Left ventricle myocardium inferior (tissue), 1 donor: ENCODE data around the gene ACER3. TPM values are rescaled to one million over a fixed set of nuclear protein-coding genes. Genes with fewer than 3 reads are reported as not detected.

Experiments used
- DNase-seq: peaks from one replicate; pipeline ENCODE4 v3.0.0-alpha.2; 2020
- H3K27ac ChIP-seq: fragments of 200-600 bp; replicated peaks from 2 replicates; pipeline ENCODE4 v1.8.0; 2021
- H3K27me3 ChIP-seq: fragments of 200-600 bp; 2 replicates; pipeline ENCODE4 v1.8.0; 2021; ENCODE audit warnings: low read depth
- H3K36me3 ChIP-seq: fragments of 200-600 bp; 2 replicates; pipeline ENCODE4 v1.8.0; 2021
- H3K4me1 ChIP-seq: fragments of 200-600 bp; 2 replicates; pipeline ENCODE4 v1.8.0; 2021
- H3K4me3 ChIP-seq: fragments of 200-600 bp; 2 replicates; pipeline ENCODE4 v1.8.0; 2021; ENCODE audit warnings: mild to moderate bottlenecking, moderate library complexity
- H3K9me3 ChIP-seq: fragments of 200-600 bp; replicated peaks from 2 replicates; pipeline ENCODE4 v1.8.0; 2021
- intact Hi-C: fragments of 100-400 bp; cut with micrococcal nuclease; formaldehyde crosslinking; loops from one replicate; pipeline ENCODE4 v1.11.0; 2022
- total RNA-seq: library from RNA; stranded (reverse); fragmentation: NEBNext Ultra II Directional; extraction: Animal tissue kit (Norgen Biotek cat#: 25700); gene quantifications from one replicate; pipeline ENCODE4 v1.2.1, GENCODE V29; 2021
- TF ChIP-seq, protein P1 (sequence below): fragments of 200-600 bp; IDR thresholded peaks from 2 replicates; pipeline ENCODE4 v1.8.0; 2021; ENCODE audit warnings: antibody characterized with exemption, mild to moderate bottlenecking, borderline replicate concordance
- donor health status: DM: no; HTN: yes; CAD: no; lungs with severe emphysema.

ACER3 gene
- total RNA-seq, 1 donor from 2014 or later: 8.5 TPM

- no peaks in the 10 kb centered on the region for H3K36me3 ChIP-seq
- no peaks in the 10 kb centered on the region for H3K27me3 ChIP-seq
- TF ChIP-seq, protein P1, sequence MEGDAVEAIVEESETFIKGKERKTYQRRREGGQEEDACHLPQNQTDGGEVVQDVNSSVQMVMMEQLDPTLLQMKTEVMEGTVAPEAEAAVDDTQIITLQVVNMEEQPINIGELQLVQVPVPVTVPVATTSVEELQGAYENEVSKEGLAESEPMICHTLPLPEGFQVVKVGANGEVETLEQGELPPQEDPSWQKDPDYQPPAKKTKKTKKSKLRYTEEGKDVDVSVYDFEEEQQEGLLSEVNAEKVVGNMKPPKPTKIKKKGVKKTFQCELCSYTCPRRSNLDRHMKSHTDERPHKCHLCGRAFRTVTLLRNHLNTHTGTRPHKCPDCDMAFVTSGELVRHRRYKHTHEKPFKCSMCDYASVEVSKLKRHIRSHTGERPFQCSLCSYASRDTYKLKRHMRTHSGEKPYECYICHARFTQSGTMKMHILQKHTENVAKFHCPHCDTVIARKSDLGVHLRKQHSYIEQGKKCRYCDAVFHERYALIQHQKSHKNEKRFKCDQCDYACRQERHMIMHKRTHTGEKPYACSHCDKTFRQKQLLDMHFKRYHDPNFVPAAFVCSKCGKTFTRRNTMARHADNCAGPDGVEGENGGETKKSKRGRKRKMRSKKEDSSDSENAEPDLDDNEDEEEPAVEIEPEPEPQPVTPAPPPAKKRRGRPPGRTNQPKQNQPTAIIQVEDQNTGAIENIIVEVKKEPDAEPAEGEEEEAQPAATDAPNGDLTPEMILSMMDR: no peak
Observed at GRCh38 chr11:76889411-76889975, 28.8 kb downstream of the ACER3 start.

DNA sequence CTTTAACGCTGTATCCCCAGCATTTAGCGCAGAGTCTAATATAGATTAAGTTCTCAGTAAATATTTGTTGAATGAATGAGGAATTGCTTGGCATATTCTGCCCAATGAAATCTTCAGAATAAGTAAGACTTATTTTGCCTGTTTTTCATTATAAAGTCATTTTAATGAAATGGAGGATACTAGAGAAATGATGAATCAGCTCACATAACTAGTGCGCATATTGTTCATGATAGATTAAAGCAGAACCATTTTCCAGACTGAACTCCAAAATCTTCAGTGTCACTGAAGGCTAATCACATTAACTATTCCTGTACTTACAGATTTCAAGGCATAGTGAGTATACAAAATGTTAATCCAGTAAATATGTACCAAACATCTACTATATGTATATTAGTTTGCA, 29.6 kb downstream of the ACER3 start:
- Histone ChIP-seq H3K4me1 (peaks cover 40% of the 10 kb centered on the region), H3K9me3 (no peaks in the 10 kb centered on the region), H3K27ac (no peak overlapping the region), H3K36me3 (no peaks in the 10 kb centered on the region), H3K4me3 (no peak overlapping the region), H3K27me3 (no peaks in the 10 kb centered on the region)
- intact Hi-C loops: no loop called here
- DNase-seq: no peak
- TF ChIP-seq, protein P1: no peak

More at GRCh38 chr11:76889411-76889975, 28.8 kb downstream of the ACER3 start:
- peaks cover 39% of the 10 kb centered on the region for H3K4me1 ChIP-seq
- no peaks in the 10 kb centered on the region for H3K9me3 ChIP-seq
- intact Hi-C loops: no loop called here
- H3K4me3 ChIP-seq: no peak overlapping the region
- no peak for DNase-seq
- H3K27ac ChIP-seq: no peak overlapping the region

DNA sequence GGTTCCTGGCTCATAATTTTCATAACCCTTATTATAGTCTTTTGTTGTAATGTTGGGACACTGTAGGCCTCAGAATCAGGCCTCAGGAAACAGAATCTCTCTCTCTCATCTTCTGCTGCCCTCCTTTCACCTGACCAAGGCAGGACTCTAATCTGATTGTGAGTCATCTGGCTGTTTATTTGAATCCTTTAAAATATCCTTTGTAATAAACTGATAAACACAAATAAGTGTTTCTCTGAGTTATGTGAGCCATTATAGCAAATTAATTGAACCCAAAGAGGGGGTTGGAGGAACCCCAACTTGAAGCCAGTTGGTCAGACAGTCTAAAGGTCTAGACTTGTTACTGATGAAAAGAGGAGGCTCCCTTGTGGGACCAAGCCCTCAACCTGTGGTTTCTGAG, 30.6 kb downstream of the ACER3 start:
- TF ChIP-seq, protein P1: no peak
- no peak overlapping the region for H3K27ac ChIP-seq

GRCh38 chr11:76891793-76892192, 31.1 kb downstream of the ACER3 start:
- no peaks in the 10 kb centered on the region for H3K27me3 ChIP-seq
- intact Hi-C loops: no loop called here
- no peaks in the 10 kb centered on the region for H3K9me3 ChIP-seq
- no peak overlapping the region for H3K27ac ChIP-seq
- no peaks in the 10 kb centered on the region for H3K36me3 ChIP-seq
- H3K4me3 ChIP-seq: no peak overlapping the region
- TF ChIP-seq, protein P1: no peak
- peaks cover 36% of the 10 kb centered on the region for H3K4me1 ChIP-seq
- no peak for DNase-seq

More for the DNA sequence above, 30.6 kb downstream of the ACER3 start:
- Histone ChIP-seq H3K9me3 (no peaks in the 10 kb centered on the region), H3K4me1 (peaks cover 36% of the 10 kb centered on the region), H3K36me3 (no peaks in the 10 kb centered on the region), H3K27me3 (no peaks in the 10 kb centered on the region), H3K4me3 (no peak overlapping the region)
- DNase-seq: no peak
- intact Hi-C loops: no loop called here

DNA sequence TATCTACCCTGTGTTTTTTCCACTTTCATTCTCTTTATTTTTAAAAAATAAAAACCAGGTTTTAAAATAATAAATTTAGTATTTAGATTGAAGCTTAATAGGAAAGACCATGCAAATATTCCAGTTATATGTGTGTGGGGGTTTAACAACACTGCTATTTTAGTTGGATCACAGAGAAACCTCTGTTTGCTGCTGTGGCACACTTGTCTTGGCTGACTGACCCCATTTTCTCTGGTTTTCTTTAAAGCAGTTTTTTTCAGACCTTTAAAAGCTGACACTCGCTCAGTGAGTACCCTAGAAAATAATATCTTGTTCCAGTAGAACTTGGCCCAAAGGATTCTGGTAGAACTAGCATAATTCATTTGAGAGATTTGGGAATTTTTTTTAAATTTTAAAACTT, 31.6 kb downstream of the ACER3 start:
- intact Hi-C loops: no loop called here
- no peaks in the 10 kb centered on the region for H3K27me3 ChIP-seq
- no peaks in the 10 kb centered on the region for H3K36me3 ChIP-seq
- H3K27ac ChIP-seq: no peak overlapping the region
- H3K9me3 ChIP-seq: no peaks in the 10 kb centered on the region
- DNase-seq: no peak
- peaks cover 36% of the 10 kb centered on the region for H3K4me1 ChIP-seq
- TF ChIP-seq, protein P1: no peak
- no peak overlapping the region for H3K4me3 ChIP-seq
